HEK293T (cell line): ENCODE results near the gene PHACTR3.

ENCODE experiments used
- ARNT ChIP-seq: fragments of 450-650 bp; IDR thresholded peaks from 2 replicates; pipeline ENCODE4 v1.6.1; 2017; ENCODE audit warnings: mild to moderate bottlenecking
- ELF4 ChIP-seq: fragments of 450-650 bp; IDR thresholded peaks from 2 replicates; pipeline ENCODE4 v1.6.1; 2017; ENCODE audit warnings: antibody characterized with exemption

DNA sequence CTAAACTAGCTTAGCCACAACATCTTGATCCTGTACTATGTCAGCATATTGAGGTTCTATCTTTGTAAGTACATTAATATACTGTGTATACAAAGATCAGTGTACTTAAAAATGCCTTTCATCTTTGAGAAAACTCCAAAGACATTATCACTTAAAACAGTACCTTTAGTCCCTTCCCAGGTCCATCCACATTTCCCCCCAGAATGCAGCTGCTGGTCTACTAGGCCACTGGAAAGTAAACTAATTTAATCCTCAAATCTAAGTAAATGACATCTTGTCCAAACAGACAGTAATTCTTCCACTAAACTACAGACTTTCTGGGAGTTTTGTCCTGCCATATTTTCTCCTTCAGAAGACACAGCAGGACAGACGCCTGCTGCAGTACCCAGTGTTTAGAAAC, 260.4 kb downstream of the PHACTR3 start:
- no peak for TF ChIP-seq ARNT
- no peak for TF ChIP-seq ELF4
